Stimulated activated CD8-positive, alpha-beta memory T cell treated with anti-CD3 and anti-CD28 coated beads, Interleukin-15, amount 100 ng/mL, for 48 hours (primary cell): ENCODE results near the gene OPHN1.
"Not testable (repeated sequence)": the region's sequence is repeated elsewhere in the genome, so short reads cannot be mapped to it uniquely, and the experiment has no call there.

Experiments
- DNase-seq, 2 donors: peaks; one replicate each; pipeline ENCODE4 v3.0.0-alpha.2; 2020; ENCODE audit warnings: low read depth in 2 of 2

The OPHN1 gene

DNA sequence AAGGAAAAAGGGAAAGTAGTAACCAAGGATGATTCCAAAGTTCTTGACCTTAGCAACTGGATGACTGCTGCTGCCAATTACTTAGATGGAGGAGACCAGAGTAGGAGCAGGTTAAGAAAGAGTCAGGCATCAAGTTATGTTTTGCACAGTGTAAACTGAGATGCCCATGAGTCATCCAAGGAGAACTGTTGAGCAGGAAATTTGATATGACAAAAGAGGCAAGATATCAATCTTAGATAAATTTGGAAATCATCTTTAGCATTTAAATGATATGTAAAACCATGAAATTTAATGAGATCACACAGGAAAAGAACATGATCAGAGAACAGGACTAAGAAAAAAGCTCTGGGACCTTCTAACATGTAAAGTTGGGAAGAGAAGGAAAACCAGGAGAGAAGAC lies 361.3 kb downstream of the OPHN1 start:
- DNase-seq, result no peak

DNA sequence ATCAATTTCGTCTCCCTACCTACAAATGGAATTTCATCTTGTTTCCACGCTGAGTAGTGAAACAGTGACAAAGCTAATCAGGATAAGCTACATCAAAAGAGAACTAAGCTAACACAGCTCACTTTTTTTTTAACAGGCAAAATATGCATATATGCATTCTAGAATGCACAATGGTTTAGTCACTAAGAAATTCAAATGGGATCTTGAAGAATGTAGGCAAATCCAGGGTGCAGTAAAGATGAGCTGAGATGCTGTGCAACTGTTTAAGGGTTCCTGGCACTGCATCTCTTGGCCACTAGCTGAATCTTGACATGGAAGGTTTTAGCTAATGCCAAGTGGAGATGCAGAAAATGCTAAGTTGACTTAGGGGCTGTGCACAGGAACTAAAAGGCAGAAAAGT lies 363.2 kb downstream of the OPHN1 start:
- not testable (repeated sequence) for DNase-seq

DNA sequence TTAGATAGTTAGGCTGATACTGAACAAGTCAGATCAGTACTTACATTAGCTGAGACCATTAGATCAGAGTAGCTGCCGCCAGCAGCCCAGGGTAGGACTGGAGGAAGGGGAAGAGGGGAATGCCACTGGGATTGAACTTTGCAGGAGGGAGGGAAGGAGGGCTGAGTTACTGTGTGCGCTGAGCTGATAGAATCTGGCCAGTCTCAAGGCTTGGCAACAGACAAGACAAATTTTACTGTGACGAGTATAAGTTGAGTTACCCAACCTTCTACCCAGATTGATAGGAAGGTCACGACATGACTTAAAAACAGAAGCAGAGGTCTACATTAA lies 372.1 kb downstream of the OPHN1 start:
- no peak for DNase-seq

DNA sequence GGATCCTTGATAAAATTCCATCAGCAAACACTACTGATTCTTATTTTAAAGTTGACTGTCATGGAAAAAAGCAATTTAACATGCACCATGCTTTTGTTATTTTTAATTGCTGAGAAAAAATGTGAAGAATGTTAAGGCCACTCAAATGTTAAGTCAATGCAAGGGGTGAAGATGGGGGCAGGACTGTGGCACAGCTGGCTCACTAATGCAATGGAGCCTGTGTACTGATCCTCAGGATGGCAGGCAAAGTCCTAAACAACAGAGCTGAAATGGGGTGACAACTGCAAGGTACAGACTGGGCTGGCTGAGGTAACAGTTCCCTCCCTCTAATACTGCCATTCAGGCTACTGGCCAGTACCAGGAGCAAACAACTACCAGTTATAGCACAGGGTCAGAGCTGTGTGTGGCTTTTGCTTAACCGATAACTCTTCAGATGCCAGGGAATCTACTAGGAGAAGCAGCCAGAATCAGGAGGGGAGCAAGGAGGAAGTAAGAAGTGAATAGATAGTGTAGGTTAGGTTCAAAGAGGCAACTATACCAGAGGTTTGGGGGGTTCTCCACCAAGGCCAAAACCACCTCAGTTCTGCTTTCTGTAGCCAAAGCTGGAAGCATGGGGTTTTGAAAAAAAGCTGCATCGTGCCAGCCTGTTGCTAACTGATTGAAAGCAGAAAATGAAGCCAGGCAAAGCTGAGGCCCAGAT lies 372.6 kb downstream of the OPHN1 start:
- no peak for DNase-seq

DNA sequence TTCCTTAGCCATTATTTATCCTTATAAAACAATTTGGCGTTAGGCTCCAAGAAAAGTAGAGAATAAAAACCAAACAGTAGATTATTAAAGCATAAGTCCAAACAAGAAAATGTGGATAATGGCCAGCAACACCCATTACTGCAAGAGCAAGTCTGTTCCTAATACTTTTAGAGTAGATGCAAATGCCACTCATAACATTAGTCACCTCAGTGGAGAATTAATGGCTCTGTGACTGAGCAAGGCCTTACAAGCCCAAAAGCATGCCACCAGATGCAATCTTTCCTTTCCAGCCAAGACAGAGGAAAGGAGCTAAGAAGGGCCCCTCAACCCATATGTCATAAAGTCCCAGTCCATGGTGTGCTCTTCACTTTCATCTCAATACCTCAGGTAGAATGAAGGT lies 373.8 kb downstream of the OPHN1 start:
- no peak for DNase-seq

DNA sequence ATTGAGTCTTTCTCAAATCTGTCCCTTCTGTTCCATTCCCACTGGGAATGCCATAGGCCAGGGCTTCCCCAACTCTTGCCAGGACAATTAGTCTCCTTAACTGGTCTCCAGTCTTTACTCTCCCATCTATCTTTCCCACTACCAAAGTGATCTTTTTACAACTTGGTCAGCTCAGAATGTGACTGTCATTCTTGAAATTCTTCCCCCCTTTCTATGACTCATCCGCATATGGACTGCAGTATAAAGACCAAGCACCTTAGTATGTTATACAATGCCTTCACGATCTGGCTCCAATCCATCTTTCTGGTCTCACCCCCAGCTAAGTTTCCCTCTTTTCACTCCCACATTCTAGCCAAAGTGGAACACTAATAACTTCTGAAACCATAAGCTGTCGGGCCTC lies 383.8 kb downstream of the OPHN1 start:
- DNase-seq, result no peak

DNA sequence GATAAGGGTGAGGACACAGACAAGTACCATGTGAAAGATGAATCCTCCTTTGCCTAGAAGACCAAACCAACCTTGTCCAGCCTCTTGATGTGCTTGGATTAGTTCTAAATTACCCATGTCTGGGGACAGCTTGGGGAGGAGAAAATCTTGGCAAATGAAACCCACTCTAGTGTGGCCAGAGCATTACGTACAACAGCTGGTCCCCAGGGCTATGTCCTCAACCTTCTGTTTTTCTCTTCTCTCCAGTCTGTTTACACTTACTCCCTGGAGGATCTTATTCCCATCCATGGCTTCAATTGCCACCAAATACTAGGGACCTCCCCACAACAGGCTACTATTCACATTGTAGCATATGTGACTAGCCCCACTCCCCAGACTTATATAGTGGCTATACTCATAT lies 384.5 kb downstream of the OPHN1 start:
- no peak for DNase-seq

DNA sequence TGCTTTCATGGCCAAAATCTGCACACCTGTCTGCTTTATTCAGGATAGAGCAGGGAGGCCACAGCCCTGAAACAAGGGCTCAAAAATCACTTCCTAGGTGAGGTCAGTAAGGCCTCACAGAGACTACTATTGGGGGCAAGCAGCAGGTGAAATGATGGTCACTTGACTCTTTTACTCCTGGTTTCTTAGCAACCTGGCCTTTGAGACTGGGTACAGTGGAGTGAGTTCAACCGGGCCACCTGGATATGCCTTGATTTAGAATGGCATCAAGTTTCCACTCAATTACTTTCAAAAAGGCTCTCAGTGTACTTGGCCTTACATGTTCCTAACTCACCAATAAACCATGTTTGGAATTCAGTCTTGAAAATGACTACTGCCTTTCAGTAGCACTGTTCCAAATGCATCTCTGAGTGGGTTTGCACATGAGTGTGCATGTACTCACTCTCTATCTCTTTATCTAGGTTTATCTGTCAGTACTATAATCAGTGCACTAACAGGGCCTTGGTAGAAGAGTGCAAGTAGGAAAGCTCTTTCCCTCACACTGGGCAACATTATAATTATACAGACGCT lies 388.2 kb downstream of the OPHN1 start:
- no peak for DNase-seq

DNA sequence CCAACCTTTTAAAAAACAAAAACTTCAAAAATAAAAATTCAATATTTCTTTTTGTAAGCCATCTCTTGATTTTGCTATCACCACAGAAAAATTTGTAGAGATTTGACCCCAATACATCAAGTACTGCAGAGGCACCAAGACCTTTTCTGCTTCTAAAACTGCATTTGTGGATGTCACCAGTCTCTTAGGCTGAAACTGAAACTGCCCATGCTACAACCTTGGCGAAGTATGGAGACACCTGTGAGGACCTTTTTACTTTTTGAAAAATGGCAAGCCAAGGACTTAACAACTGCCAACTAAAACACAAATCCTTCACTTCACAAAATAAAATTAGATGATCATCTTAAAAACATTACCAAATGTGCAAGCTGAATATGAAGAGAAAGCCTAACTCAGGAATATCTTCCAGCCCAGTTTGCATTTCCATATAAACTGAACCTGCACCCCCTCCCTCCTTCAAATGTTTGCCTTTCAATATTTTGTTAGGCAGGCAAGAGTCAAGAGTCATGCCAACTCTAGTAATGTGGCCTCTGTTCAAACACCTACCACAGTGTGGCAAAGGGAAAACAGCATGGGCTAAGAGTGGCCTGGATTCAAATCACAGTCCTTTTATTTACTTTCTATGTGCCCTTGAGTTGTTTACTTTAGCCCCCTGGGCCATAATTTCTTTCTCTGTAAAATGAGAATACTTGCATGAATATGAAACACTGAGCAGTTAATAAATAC lies 389.4 kb downstream of the OPHN1 start:
- no peak for DNase-seq

DNA sequence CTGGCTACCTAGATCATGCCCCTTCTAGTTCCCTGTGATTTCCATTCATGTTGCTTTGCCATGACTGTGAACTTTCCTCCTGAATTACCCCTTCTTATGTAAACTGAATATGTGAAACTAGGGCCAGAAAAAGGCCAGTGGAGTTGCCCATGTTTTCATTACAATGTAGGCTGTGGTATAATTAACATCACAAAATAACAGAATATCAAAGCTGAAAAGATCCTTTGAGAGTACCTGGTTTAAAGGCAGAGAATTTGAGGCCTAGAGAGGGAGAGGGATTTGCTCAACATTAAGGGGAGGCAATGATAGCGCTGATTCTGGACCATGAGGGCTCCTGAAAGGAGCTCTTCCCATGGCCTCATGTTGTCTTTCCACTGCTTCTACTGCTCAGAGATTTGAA lies 392.2 kb downstream of the OPHN1 start:
- DNase-seq, result no peak

DNA sequence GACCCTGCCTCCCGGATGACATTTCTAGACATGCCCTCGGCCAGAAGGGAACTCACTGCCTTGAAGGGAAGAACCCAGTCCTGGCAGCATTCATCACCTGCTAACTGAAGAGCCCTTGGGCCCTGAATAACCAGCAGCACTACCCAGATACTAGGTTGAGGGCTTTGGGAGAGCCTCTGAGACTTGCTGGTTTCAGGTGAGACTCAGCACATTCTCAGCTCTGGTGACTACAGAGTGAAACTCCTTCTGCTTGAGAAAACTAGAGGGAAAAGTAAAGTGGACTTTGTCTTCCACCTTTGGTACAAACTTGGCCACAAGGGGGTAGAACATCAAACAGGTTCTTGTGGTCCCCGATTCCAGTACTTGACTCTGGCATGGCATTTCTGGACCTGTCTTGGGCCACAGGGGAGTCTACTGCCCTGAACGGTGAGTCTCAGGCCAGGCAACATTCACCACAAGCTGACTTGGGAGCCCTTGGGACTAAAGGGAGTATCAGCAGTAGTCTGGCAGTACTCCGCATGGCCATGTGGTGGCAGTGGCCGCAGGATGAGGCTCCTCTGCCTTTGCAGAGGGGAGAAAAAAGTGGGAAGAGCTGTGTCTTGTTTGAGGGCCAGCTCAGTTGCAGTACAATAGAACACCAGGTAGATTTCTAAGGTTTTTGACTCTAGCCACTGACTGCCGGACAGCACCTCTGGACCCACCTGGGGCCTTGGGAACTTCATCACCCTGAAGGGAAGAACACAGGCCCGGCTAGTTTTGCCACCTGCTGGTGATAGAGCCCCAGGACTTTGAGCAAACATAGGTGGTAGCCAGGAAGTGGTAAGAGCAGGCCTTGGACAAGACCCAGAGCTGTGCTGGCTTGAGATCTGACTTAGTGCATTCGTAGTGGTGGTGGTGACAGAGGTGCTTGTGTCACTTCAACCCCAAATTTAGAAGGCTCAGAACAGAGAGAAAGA lies 414.8 kb downstream of the OPHN1 start:
- no peak for DNase-seq

DNA sequence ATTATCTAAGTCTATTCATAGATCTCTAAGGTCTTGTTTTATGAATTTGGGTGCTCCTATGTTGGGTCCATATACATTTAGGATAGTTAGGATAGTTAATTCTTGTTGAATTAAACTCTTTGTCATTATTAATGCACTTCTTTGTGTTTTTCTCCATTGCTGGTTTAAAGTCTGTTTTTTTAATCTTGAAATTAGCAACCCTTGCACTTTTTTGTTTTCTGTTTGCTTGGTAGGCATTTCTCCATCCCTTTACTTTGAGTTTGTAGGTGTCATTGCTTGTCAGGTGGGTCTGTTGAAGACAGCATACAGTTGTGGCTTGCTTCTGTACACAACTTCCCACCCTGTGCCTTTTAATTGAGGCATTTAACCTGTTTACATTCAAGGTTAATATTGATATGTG lies 434.8 kb downstream of the OPHN1 start:
- no peak for DNase-seq
